Neural crest cell (in vitro differentiated cells): ENCODE data around the gene CNGA1. TPM values are rescaled to one million over a fixed set of nuclear protein-coding genes. Genes with fewer than 3 reads are reported as not detected.

ENCODE experiments used
- DNase-seq: peaks from one replicate; pipeline ENCODE4 v3.0.0; 2021; ENCODE audit warnings: low read depth, mixed read lengths, low spot score
- H3K27ac Mint-ChIP-seq: one replicate; pipeline ENCODE4 v1.8.0; 2021; ENCODE audit warnings: mild to moderate bottlenecking, mixed read lengths; ENCODE audit not compliant: unreplicated experiment
- H3K27me3 Mint-ChIP-seq: 2 replicates; pipeline ENCODE4 v1.8.0; 2021; ENCODE audit warnings: low read depth, mild to moderate bottlenecking, mixed read lengths
- H3K36me3 Mint-ChIP-seq: 2 replicates; pipeline ENCODE4 v1.8.0; 2021; ENCODE audit warnings: low read depth, mild to moderate bottlenecking, mixed read lengths
- H3K4me1 Mint-ChIP-seq: 2 replicates; pipeline ENCODE4 v1.8.0; 2021; ENCODE audit warnings: mixed read lengths
- H3K4me3 Mint-ChIP-seq: one replicate; pipeline ENCODE4 v1.8.0; 2021; ENCODE audit warnings: mild to moderate bottlenecking, mixed read lengths
- H3K9me3 Mint-ChIP-seq: 2 replicates; pipeline ENCODE4 v1.8.0; 2021; ENCODE audit warnings: mixed read lengths
- CTCF ChIP-seq: fragments of 200-600 bp; sonication (generic); conservative IDR thresholded peaks from 2 replicates; pipeline ENCODE4 v1.5.0; 2021; ENCODE audit warnings: antibody characterized with exemption, mild to moderate bottlenecking
- total RNA-seq: library from RNA; stranded (reverse); gene quantifications from 2 replicates; pipeline ENCODE4 v1.2.1, GENCODE V29; 2021

The CNGA1 gene
- total RNA-seq, 1 donor from 2014 or later: not detected

- Mint-ChIP-seq H3K36me3 (peaks cover 20% of the 10 kb centered on the region), H3K4me1 (no peaks in the 10 kb centered on the region), H3K9me3 (no peaks in the 10 kb centered on the region), H3K27me3 (no peaks in the 10 kb centered on the region), H3K4me3 (no peak overlapping the region), H3K27ac (no peak overlapping the region)
- no peak for TF ChIP-seq CTCF
- no peak for DNase-seq
Measured at GRCh38 chr4:47891928-47892327, 124.6 kb downstream of the CNGA1 start.

Other genes starting within 250 kb of the CNGA1 start
- gene CORIN, start 178.6 kb downstream of the CNGA1 start, total RNA-seq: 0.05 and 0.34 TPM in 2 replicates
- gene NFXL1, start 102.1 kb downstream of the CNGA1 start, total RNA-seq: 18.5 and 19.7 TPM in 2 replicates
- gene NIPAL1, start 91 bp upstream of the CNGA1 start, total RNA-seq: 0.41 and 0.68 TPM in 2 replicates
- not detected in 2 replicates for gene TXK, start 117.6 kb upstream of the CNGA1 start, total RNA-seq